ENCODE results near the gene DNAJC1. TPM values are rescaled to one million over a fixed set of nuclear protein-coding genes. Genes with fewer than 3 reads are reported as not detected.
"Not testable (repeated sequence)": the region's sequence is repeated elsewhere in the genome, so short reads cannot be mapped to it uniquely, and the experiment has no call there.

The DNAJC1 gene
- total RNA-seq, 4 donors from 2014 or later: 22.8 to 101 (median 49.4) TPM

DNA sequence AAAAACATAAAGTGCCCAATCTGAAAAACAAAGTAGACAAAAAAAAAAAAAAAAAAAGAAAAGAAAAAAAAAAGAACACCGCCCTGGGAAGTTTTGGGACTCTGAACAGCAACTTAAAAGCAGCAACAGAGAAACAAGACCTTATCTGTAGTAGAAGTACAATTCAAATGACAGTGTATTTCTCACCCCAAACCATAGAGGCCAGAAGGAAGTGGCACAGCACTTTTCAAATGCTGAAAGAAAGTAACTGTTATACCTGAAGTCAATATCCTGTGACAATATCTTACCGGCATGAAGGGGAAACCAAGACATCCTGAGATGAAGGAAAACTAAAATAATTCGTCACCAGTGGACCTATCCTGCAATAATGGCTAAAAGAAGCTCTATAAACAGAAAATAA is 112.1 kb downstream of the DNAJC1 start:
- H3K4me3 ChIP-seq (ENCODE audit: low read depth, poor library complexity, severe bottlenecking): no peak overlapping the region
- 90 to 93% methylated on average over 3 of the region's 3 CpGs for WGBS, 2 donors
- no peak for DNase-seq (ENCODE audit: low spot score in 2 of 2)
- TF ChIP-seq CTCF (IDR thresholded peaks at IDR 0.05) (no peak), POLR2A (IDR thresholded peaks at IDR 0.05) (no peak)
- intact Hi-C loops (cut with DNase I; ENCODE audit: low total_unique reads): no loop called here

DNA sequence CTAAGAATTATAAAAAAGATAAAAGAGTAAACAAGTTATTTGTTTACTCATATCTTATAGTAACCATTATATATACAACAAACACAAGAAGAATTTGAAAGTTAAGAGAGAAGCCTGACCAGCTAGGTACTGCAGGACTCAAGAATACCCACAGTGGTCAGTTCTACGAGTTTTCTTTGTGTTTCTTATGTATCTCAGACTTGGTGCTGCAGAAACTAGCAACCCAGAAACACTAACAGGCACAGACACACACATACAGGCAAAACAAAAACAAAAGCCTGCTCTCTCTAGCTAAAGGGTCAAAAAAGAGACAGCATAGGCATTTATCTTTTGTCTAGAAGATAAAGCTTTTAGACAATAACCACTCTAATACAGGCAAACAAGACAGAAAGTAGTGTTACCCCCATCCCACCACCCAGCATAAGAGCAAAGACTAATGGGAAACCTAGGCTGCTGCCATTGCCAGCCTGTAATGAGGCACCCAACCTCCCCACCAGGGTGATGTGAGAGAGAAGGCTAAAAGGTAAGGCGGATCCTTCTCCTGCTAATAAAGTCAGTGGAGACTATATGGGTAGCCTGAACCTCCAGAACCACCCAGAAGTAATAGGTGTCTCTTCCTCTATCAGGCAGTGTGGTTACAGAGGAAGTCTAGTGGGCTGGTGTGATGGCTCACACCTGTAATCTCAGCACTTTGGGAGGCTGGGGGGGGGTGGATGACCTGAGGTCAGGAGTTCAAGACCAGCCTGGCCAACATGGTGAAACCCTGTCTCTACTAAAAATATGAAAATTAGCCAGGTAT is 113.9 kb downstream of the DNAJC1 start:
- intact Hi-C loops (cut with DNase I; ENCODE audit: low total_unique reads): no loop called here
- WGBS, 2 donors: 93 to 96% methylated on average over 2 of the region's 2 CpGs

DNA sequence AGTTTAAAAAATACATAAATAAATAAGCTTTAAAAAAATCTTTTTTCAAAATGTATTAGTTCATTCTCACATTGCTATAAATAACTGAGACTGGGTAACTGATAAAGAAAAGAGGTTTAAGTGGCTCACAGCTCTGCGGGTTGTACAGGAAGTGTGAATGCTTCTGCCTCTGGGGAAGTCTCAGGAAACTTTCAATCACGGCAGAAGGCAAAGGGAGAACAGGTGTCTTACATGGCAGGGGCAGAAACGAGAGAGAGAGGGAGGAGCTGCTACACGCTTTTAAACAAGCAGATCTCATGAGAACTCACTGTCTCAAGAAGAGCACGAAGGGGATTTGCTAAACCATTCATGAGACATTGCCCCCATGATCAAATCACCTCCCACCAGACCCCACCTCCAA is 114.6 kb downstream of the DNAJC1 start:
- H3K4me3 ChIP-seq (ENCODE audit: low read depth, poor library complexity, severe bottlenecking): no peak overlapping the region
- 63 to 69% methylated on average over 5 of the region's 5 CpGs for WGBS, 2 donors
- no peak for DNase-seq (ENCODE audit: low spot score in 2 of 2)

More for the DNA sequence above, 113.9 kb downstream of the DNAJC1 start:
- no peak for DNase-seq (ENCODE audit: low spot score in 2 of 2)
- TF ChIP-seq POLR2A (IDR thresholded peaks at IDR 0.05) (no peak), CTCF (IDR thresholded peaks at IDR 0.05) (no peak)
- no peak overlapping the region for H3K4me3 ChIP-seq (ENCODE audit: low read depth, poor library complexity, severe bottlenecking)

GRCh38 chr10:21885940-21886339 is 117.6 kb downstream of the DNAJC1 start:
- no peak overlapping the region for H3K4me3 ChIP-seq (ENCODE audit: low read depth, poor library complexity, severe bottlenecking)
- intact Hi-C loops (cut with DNase I; ENCODE audit: low total_unique reads): no loop called here
- DNase-seq (ENCODE audit: low spot score in 2 of 2): no peak
- TF ChIP-seq CTCF (IDR thresholded peaks at IDR 0.05): no peak
- no peak for TF ChIP-seq POLR2A (IDR thresholded peaks at IDR 0.05)

More for the DNA sequence above, 114.6 kb downstream of the DNAJC1 start:
- TF ChIP-seq POLR2A (IDR thresholded peaks at IDR 0.05) (no peak), CTCF (IDR thresholded peaks at IDR 0.05) (no peak)
- intact Hi-C loops (cut with DNase I; ENCODE audit: low total_unique reads): no loop called here

GRCh38 chr10:21873198-21873597 is 130.3 kb downstream of the DNAJC1 start:
- 94 to 99% methylated on average over 5 of the region's 5 CpGs for WGBS, 2 donors
- intact Hi-C loops (cut with DNase I; ENCODE audit: low total_unique reads): no loop called here
- H3K4me3 ChIP-seq (ENCODE audit: low read depth, poor library complexity, severe bottlenecking): no peak overlapping the region
- TF ChIP-seq CTCF (IDR thresholded peaks at IDR 0.05) (no peak), POLR2A (IDR thresholded peaks at IDR 0.05) (no peak)
- DNase-seq (ENCODE audit: low spot score in 2 of 2): no peak

DNA sequence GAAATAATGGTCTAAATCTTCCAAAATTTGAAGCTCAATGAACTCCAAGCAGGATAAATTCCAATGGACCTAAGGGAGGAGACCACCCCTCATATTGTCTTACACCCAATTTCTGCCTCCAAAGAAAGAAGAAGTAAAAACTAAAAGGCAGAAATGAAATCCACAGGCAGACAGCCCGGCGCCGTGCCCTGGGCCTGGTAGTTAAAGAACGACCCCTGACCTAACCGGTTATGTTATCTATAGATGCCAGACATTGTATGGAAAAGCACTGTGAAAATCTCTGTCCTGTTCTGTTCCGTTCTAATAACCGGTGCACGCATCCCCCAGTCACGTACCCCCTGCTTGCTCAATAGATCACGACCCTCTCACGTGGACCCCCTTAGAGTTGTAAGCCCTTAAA is 130.8 kb downstream of the DNAJC1 start:
- intact Hi-C loops (cut with DNase I; ENCODE audit: low total_unique reads); DNase-seq (ENCODE audit: low spot score in 2 of 2); H3K4me3 ChIP-seq (ENCODE audit: low read depth, poor library complexity, severe bottlenecking): not testable (repeated sequence)
- 95 to 96% methylated on average over 11 of the region's 11 CpGs for WGBS, 2 donors

Data from lower leg skin (tissue), 4 donors.